Smooth muscle cell of the brain vasculature (primary cell): ENCODE results near the gene MPL.

Source experiments
- DNase-seq: peaks from one replicate; pipeline ENCODE4 v3.0.0-alpha.2; 2012; ENCODE audit warnings: low read depth, low spot score

The MPL gene

DNA sequence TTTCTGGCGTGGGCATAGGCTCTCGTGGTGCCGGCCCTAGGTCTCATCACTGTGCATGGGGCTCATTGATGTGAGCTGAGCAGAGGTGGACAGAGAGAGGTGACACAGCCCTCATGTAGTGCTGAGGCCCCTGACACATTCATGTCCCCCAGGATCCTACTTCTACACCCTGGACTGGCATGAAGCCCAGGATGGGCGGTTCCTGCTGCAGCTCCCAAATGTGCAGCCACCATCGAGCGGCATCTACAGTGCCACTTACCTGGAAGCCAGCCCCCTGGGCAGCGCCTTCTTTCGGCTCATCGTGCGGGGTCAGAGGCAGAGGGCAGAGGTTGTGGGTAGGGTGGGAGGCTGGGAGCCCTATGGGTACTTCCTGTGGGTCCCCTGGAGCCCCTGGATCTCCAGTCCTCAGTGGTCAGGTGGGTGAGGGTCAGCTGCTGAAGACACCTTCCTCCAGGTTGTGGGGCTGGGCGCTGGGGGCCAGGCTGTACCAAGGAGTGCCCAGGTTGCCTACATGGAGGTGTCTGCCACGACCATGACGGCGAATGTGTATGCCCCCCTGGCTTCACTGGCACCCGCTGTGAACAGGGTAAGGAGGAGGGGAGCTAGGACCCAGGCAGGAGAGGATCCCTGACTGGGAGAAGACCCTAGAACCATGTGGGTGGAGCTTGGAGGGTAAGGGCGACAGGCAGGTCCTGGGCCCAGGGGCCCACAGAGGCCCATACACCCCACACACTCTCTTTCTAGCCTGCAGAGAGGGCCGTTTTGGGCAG, 30.7 kb upstream of the MPL start:
- DNase-seq, result no peak

DNA sequence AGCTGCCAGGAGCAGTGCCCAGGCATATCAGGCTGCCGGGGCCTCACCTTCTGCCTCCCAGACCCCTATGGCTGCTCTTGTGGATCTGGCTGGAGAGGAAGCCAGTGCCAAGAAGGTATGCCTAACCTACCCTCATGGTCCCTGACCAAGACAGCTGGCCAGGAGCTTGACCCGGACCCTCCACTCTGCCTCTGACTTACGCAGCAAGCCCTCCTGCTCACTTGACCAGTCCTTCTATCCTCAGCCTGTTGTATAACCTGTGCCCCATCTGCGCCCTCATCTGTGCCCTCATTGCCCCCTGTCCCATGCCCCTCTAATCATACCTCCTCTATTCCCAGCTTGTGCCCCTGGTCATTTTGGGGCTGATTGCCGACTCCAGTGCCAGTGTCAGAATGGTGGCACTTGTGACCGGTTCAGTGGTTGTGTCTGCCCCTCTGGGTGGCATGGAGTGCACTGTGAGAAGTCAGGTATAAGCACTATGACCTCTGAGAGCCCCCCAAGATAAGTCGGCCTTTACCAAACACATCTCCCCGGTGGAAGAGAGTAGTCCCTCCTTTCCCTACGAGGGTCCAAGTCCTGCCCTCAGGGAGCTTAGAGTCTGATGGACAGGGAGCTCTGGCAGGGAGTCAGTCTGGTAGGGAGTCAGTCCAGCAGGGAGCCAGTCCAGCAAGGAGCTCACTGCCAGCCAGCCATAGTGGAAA, 30.0 kb upstream of the MPL start:
- no peak for DNase-seq

DNA sequence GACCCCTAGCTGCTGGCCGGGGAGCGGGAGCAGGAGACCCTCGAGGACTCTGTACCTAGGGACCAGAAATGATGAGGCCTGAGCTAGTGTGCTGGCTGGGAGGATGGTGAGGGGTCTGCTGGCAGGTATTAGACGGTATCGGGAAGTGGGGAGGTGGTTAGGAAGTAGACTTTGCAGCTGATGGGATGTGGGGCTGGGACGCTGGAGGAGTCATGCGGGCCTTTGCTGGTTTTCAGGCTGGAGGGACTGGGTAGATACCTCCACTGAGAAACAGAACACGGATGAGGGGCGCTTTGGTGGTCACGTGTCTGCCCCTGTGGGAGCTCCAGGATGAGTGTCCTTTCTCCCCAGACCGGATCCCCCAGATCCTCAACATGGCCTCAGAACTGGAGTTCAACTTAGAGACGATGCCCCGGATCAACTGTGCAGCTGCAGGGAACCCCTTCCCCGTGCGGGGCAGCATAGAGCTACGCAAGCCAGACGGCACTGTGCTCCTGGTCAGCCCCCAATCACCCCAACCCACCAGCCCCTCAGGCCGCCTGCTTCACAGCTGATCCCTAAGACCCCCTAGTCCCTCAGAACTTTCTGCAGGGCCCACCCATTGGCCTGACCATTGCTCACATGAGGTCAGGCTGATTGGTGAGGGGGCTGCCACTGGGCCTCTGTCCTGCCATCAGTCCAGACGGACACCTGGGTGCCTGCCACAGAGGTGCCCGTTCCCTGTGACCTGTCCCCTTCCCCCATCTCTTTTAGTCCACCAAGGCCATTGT, 28.8 kb upstream of the MPL start:
- DNase-seq, result no peak

GRCh38 chr1:43309405-43310025, 28.1 kb upstream of the MPL start:
- no peak for DNase-seq

GRCh38 chr1:43311521-43311920, 26.1 kb upstream of the MPL start:
- no peak for DNase-seq

- no peak for DNase-seq
Observed at GRCh38 chr1:43312212-43312623, 25.4 kb upstream of the MPL start.

GRCh38 chr1:43312663-43313515, 24.7 kb upstream of the MPL start:
- DNase-seq, result no peak

- DNase-seq, result no peak
Observed at GRCh38 chr1:43313771-43314170, 23.8 kb upstream of the MPL start.

GRCh38 chr1:43314233-43314632, 23.4 kb upstream of the MPL start:
- no peak for DNase-seq

DNA sequence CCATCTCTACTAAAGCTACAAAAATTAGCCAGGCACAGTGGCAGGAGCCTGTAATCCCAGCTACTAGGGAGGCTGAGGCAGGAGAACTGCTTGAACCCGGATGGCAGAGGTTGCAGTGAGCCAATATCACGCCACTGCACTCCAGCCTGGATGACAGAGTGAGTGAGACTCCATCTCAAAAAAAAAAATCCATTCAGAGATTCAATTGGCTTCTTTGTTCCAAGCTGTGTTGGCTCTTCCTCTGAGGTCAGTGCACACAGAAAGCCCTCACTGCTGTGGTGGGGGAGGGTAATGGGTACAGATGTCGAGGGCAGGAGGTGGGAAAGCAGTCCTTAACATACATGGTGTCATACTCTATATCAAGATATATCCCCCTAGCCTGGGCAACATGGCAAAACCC, 22.1 kb upstream of the MPL start:
- no peak for DNase-seq

DNA sequence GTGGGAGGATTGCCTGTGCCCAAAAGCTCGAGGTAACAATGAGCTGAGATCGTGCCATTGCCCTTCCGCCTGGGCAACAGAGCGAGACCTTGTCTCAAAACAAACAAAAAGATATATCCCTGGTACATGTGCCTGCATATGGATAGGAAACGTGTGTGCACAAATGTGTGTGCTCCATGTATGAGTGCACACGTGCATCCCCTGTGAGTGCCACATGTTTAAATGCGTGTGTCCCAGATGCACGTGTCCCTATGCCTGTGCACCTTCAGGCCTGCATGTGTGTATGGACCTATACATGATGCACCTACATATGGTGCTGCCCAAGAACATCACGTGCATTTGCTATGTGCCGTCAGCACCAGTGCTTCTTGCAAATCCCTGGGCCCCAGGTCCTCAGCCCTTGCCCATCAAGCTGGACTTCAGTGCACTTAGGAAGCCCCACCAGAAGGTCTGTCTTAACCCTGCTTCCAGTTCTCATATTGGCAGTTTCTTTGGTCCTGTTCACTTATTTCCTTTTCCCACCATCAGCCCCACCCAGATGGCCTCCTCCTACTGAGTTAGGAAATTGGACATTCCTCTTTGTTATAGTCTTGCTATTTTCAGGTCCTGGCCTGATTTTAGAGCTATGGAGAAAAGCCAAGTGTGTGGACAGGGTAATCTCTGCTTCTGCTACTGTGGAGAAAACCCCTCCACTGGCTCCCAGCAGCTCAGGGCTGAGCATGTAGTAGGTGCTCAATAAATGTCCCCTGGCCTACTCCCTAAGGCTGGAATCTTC, 21.5 kb upstream of the MPL start:
- no peak for DNase-seq

- DNase-seq, result no peak
Observed at GRCh38 chr1:43316738-43317520, 20.7 kb upstream of the MPL start.

GRCh38 chr1:43317817-43318471, 19.7 kb upstream of the MPL start:
- DNase-seq, result no peak

- DNase-seq, result no peak
Observed at GRCh38 chr1:43318831-43319230, 18.8 kb upstream of the MPL start.

GRCh38 chr1:43319288-43319687, 18.3 kb upstream of the MPL start:
- DNase-seq, result no peak

DNA sequence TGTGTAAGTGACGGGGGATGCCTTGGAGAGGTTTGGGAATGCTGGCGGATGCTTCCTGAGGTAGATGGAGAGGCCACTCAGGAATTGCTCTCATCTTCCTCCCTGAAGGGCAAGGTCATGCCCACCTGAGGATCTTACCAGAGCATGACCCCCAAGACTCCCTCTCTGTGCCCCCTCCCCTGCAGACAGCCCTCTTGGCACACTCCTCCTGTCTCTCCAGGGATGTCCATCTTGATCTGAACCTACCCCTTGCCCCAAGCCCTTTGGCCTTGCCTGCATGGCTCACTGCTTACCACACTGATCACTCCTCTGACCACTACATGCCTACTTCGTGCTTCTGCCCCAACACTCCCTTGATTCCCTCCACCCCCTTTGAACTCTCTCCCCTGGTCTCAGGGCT, 17.9 kb upstream of the MPL start:
- no peak for DNase-seq

GRCh38 chr1:43321331-43321891, 16.2 kb upstream of the MPL start:
- DNase-seq, result no peak

DNA sequence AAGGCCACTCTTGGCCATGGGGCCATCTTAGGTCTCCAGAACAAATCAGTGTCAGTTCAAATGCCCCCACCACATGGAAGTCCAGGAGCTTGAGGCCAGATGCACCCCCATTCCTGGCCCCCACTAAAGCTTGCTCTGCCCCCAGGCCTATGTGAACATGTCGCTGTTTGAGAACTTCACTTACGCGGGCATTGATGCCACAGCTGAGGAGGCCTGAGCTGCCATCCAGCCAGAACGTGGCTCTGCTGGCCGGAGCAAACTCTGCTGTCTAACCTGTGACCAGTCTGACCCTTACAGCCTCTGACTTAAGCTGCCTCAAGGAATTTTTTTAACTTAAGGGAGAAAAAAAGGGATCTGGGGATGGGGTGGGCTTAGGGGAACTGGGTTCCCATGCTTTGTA, 15.1 kb upstream of the MPL start:
- no peak for DNase-seq

GRCh38 chr1:43324810-43325209, 12.8 kb upstream of the MPL start:
- DNase-seq, result no peak
